OCI-LY7 (cell line): ENCODE data around the gene TBC1D7. TPM values are rescaled to one million over a fixed set of nuclear protein-coding genes. Genes with fewer than 3 reads are reported as not detected.

Experiments
- BruUV-seq: library from RNA; stranded (reverse); fragments of 400-500 nt; replicated peaks from 2 replicates; lab custom pipeline; 2021; lab: Mats Ljungman, UMichigan
- CTCF ChIA-PET: fragments of 300-600 bp; sonication (Branson Sonifier 250); formaldehyde crosslinking; loops from one replicate; lab custom pipeline; 2022; ENCODE audit warnings: antibody characterized with exemption; ENCODE audit not compliant: unreplicated experiment; lab: Charles Lee
- POLR2A ChIA-PET: fragments of 300-600 bp; sonication (Branson Sonifier 250); formaldehyde crosslinking; loops from one replicate; lab custom pipeline; 2022; ENCODE audit warnings: antibody characterized with exemption; lab: Charles Lee
- DNase-seq: peaks from one replicate; pipeline ENCODE4 v3.0.0-alpha.2; 2015; ENCODE audit warnings: low spot score
- H2AFZ ChIP-seq: fragments of 200-600 bp; sonication (generic), shearing (Covaris generic); 2 replicates; pipeline ENCODE4 v1.6.1; 2014; ENCODE audit warnings: mild to moderate bottlenecking, antibody characterized with exemption, low read length, moderate library complexity
- H3K27ac ChIP-seq: fragments of 200-600 bp; sonication (generic); 2 replicates; pipeline ENCODE4 v1.5.1; 2014; ENCODE audit warnings: mixed run types, low read depth, mild to moderate bottlenecking, moderate library complexity, low read length, inconsistent platforms; ENCODE audit not compliant: poor library complexity, severe bottlenecking
- H3K36me3 ChIP-seq: fragments of 200-600 bp; sonication (generic); 2 replicates; pipeline ENCODE4 v1.6.1; 2014; ENCODE audit warnings: mild to moderate bottlenecking, antibody characterized with exemption, low read length, moderate library complexity, mixed read lengths; ENCODE audit not compliant: insufficient read depth
- H3K4me1 ChIP-seq: fragments of 200-600 bp; sonication (generic); 2 replicates; pipeline ENCODE4 v1.5.1; 2014; ENCODE audit warnings: mild to moderate bottlenecking, low read length; ENCODE audit not compliant: insufficient read depth, poor library complexity, severe bottlenecking
- H3K4me2 ChIP-seq: fragments of 200-600 bp; sonication (generic); 2 replicates; pipeline ENCODE4 v1.6.1; 2014; ENCODE audit warnings: mild to moderate bottlenecking, low read length
- H3K4me3 ChIP-seq: fragments of 200-600 bp; sonication (generic); 2 replicates; pipeline ENCODE4 v1.5.1; 2014; ENCODE audit warnings: mild to moderate bottlenecking, low read depth, low read length; ENCODE audit not compliant: poor library complexity, severe bottlenecking
- H3K79me2 ChIP-seq: fragments of 200-600 bp; sonication (generic); 2 replicates; pipeline ENCODE4 v1.6.1; 2016; ENCODE audit warnings: low read depth, mild to moderate bottlenecking, low read length, moderate library complexity, mixed read lengths; ENCODE audit not compliant: insufficient read depth
- H3K9me2 ChIP-seq: fragments of 200-600 bp; sonication (generic); 2 replicates; pipeline ENCODE4 v1.6.1; 2016; ENCODE audit warnings: mild to moderate bottlenecking, low read length, mixed read lengths; ENCODE audit not compliant: insufficient read depth
- H3K9me3 ChIP-seq: fragments of 200-600 bp; sonication (generic); 2 replicates; pipeline ENCODE4 v1.6.1; 2014; ENCODE audit warnings: mild to moderate bottlenecking, mixed run types, low read length, mixed read lengths
- H4K20me1 ChIP-seq: fragments of 200-600 bp; sonication (generic); 2 replicates; pipeline ENCODE4 v1.6.1; 2014; ENCODE audit warnings: mild to moderate bottlenecking, antibody characterized with exemption, low read length, moderate library complexity, mixed read lengths; ENCODE audit not compliant: insufficient read depth
- EZH2phosphoT487 ChIP-seq: fragments of 200-600 bp; sonication (generic); IDR thresholded peaks from 2 replicates; pipeline ENCODE4 v1.6.1; 2018; ENCODE audit warnings: low read depth, borderline replicate concordance, mild to moderate bottlenecking, mixed run types, antibody characterized with exemption, low read length, moderate library complexity, mixed read lengths
- intact Hi-C: fragments of 100-400 bp; cut with micrococcal nuclease; formaldehyde crosslinking; loops from one replicate; pipeline ENCODE4 v1.10.0; 2022; ENCODE audit not compliant: unreplicated experiment
- total RNA-seq, 2 experiments: library from RNA; depleted of rRNA in 1 of 2; stranded (reverse); fragments of >200 nt in 1 of 2; shearing (Covaris generic) in 1 of 2; gene quantifications; 2 replicates each; pipeline ENCODE4 v1.2.3, GENCODE V29; 2014 to 2022
- TF ChIP-seq, protein P1 (sequence below): fragments of 200-600 bp; sonication (generic); conservative IDR thresholded peaks from 2 replicates; pipeline ENCODE4 v1.5.1; 2014; ENCODE audit warnings: mild to moderate bottlenecking, antibody characterized with exemption, low read length, moderate library complexity, mixed read lengths

The TBC1D7 gene
- total RNA-seq, 2 experiments from 2014 or later, result 46.2 to 69.2 TPM

DNA sequence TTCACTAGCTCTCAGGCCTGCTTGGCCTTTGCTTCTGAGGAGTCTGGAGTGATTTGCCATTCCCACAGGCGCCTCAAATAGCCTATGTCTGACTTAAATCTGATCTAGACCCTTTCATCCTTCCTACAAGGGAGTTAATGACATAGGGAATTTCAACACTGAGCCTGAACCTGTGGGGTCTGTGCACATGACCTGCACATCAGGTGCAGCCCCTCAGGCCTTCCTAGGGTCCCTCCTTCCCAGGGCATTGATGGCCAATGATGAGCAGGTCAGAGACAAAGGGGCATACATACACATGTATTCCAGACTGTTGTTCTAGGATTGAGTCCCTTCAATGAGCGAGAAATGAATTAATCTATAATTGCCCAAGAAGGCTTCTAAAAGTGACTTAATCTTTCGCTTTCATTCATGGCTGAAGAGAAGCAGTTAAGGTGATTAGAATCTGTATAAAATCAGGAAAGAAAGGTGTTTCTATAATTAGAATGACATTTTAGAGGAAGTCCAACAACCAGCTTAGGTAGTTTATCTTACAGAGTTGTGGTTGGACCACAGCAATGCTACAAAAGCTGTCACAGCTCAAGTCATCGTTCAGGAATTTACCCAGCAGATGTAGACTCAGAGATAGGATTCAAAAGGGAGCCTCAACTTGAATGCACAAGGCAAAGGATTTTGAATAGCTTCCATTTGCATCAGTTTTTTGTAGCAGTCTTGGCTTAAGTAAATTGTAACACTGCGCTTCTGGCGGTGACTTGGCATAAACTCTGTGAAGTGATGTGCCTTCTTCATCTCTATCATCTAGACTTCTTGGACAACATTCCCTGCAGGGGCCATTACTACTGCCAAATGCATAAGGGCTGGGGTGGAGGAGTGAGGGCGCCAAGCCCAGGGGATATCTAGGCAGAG is 27.0 kb upstream of the TBC1D7 start:
- H3K9me2 ChIP-seq, result no peaks in the 10 kb centered on the region
- CTCF ChIA-PET, result interaction anchor here (1.1 kb wide), 1 partner anchor 11 kb away, joined by 3 read pairs; no protein-coding TSS in a partner anchor
- H3K36me3 ChIP-seq, result no peaks in the 10 kb centered on the region; the same call in 1 of the 2 replicates
- peak overlapping the region; percentile 80 for H3K4me2 ChIP-seq
- H3K79me2 ChIP-seq, result no peaks in the 10 kb centered on the region
- H3K27ac ChIP-seq, result peak overlapping the region; percentile 89
- H4K20me1 ChIP-seq, result no peaks in the 10 kb centered on the region
- no TSS peak for BruUV-seq
- H2AFZ ChIP-seq, result no peak overlapping the region
- peaks cover 58% of the 10 kb centered on the region for H3K4me1 ChIP-seq
- intact Hi-C loops, result loop anchor here (5.0 kb wide), 4 partner anchors 107 to 257 kb away; partner anchors contain the start of gene GFOD1
- TF ChIP-seq, protein P1, sequence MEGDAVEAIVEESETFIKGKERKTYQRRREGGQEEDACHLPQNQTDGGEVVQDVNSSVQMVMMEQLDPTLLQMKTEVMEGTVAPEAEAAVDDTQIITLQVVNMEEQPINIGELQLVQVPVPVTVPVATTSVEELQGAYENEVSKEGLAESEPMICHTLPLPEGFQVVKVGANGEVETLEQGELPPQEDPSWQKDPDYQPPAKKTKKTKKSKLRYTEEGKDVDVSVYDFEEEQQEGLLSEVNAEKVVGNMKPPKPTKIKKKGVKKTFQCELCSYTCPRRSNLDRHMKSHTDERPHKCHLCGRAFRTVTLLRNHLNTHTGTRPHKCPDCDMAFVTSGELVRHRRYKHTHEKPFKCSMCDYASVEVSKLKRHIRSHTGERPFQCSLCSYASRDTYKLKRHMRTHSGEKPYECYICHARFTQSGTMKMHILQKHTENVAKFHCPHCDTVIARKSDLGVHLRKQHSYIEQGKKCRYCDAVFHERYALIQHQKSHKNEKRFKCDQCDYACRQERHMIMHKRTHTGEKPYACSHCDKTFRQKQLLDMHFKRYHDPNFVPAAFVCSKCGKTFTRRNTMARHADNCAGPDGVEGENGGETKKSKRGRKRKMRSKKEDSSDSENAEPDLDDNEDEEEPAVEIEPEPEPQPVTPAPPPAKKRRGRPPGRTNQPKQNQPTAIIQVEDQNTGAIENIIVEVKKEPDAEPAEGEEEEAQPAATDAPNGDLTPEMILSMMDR, result no peak
- TF ChIP-seq EZH2phosphoT487, result no peak
- no peaks in the 10 kb centered on the region for H3K9me3 ChIP-seq
- H3K4me3 ChIP-seq, result peak overlapping the region; percentile 54
- POLR2A ChIA-PET, result interaction anchor here (0.5 to 3.2 kb wide), 11 partner anchors 10 to 325 kb away, joined by 3 to 12 read pairs (median 3); no protein-coding TSS in a partner anchor
- DNase-seq, result peak; percentile 45

DNA sequence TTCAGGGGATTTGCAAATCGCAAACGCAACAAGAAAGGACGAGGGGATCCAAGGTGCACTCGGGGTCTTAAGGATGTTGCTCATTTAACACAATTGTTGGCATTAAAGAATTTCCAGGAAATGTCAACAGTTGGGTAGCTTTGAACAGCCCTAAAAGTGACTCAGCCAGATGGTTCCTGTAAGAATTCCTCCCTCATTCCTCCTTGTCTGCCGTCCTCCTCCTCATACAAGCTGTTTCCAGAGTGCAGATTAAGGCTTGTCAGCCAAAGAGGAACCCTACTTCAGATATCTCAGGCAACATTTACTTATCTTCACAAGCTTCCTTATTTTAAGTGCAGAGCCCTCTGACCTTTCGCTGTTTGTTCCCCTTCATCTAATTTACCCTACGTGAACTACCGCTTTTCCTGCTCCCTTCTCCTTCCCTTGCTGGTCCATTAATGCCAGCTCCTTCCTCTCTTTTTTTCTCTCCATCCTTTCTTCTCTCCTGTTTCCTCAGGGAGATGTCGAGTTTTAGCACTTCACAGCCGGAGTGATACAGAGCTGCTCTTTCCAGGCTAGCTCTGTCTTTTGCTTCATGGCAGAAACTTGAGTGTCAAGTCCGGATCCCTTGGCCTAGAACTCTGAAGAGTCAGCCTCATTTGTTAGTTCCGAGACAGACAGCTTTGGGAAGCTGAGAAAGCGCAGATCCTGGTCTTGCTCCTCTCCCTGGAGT is 26.1 kb upstream of the TBC1D7 start:
- H3K9me2 ChIP-seq, result no peaks in the 10 kb centered on the region
- peak overlapping the region; percentile 80 for H3K4me2 ChIP-seq
- CTCF ChIA-PET, result interaction anchor here (1.1 kb wide), 1 partner anchor 10 kb away, joined by 3 read pairs; no protein-coding TSS in a partner anchor
- intact Hi-C loops, result loop anchor here (5.0 kb wide), 4 partner anchors 108 to 258 kb away; partner anchors contain the start of gene GFOD1
- no peaks in the 10 kb centered on the region for H4K20me1 ChIP-seq
- POLR2A ChIA-PET, result interaction anchor here (0.6 to 3.2 kb wide), 14 partner anchors 9 to 326 kb away, joined by 3 to 12 read pairs (median 3); no protein-coding TSS in a partner anchor
- peak overlapping the region; percentile 54 for H3K4me3 ChIP-seq
- peaks cover 53% of the 10 kb centered on the region for H3K4me1 ChIP-seq
- no peak overlapping the region for H2AFZ ChIP-seq
- peak overlapping the region; percentile 89 for H3K27ac ChIP-seq
- TF ChIP-seq, protein P1, result no peak
- TF ChIP-seq EZH2phosphoT487, result no peak
- H3K79me2 ChIP-seq, result no peaks in the 10 kb centered on the region
- no peaks in the 10 kb centered on the region for H3K9me3 ChIP-seq
- BruUV-seq, result no TSS peak
- peak; percentile 42 for DNase-seq
- no peaks in the 10 kb centered on the region; the same call in 1 of the 2 replicates for H3K36me3 ChIP-seq
